Midbrain (tissue), 1 donor: Measurements from ENCODE around the gene ATF1.
"Not testable (repeated sequence)": the region's sequence is repeated elsewhere in the genome, so short reads cannot be mapped to it uniquely, and the experiment has no call there.

Source experiments
- DNase-seq: peaks from one replicate; lab custom pipeline; 2025; lab: John Stamatoyannopoulos, UW

The ATF1 gene

DNA sequence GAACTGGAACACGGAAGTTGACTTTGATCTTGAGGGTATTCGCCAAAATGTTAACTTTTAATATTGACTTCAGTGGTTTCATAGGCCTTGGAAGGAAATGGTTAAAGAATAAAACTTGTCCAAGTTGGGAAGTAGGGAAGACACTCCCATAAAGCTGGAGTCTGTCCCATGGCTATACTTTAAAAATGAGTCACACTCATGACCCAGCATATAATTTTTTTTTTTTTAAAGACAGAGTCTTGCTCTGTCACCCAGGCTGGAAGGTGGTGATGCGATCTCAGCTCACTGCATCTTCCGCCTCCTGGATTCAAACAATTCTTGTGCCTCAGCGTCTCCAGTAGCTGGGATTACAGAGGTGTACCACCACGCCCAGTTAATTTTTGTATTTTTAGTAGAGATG lies 98.4 kb downstream of the ATF1 start:
- DNase-seq: no peak

DNA sequence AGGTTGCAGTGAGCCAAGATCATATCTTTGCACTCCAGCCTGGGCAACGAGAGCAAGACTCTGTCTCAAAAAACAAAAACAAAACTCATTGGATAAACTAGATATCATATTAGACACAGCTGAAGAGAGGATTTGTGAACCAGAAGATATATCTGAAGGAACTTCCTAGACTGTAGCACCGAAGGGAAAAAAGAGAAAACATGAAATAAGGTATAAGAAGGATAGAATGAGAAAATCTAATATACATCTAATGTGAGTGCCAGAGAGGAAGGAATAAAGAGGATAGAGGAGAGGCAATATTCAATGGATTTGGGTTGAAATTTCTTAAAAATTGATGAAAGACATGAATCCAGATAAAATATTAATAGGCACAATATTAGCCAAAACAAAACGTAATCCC lies 101.4 kb downstream of the ATF1 start:
- DNase-seq: no peak

DNA sequence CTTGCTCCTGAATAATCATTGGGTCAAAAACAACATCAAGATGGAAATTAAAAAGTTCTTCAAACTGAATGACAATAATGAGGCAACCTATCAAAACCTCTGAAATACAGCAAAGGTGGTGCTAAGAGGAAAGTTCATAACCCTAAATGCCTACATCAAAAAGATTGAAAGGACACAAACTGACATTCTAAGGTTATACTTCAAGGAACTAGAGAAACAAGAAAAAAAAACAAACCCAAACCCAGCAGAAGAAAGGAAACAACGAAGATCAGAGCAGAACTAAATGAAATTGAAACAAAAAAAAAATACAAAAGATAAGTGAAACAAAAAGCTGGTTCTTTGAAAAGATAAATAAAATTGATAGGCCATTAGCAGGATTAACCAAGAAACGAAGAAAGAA lies 105.0 kb downstream of the ATF1 start:
- not testable (repeated sequence) for DNase-seq
